Stimulated activated CD8-positive, alpha-beta memory T cell treated with anti-CD3 and anti-CD28 coated beads, Interleukin-12 subunit alpha, Interleukin-12 subunit beta, amount 100 ng/mL, for 1 hour (primary cell): ENCODE measurements around the gene ALK.

ENCODE experiments used
- DNase-seq: peaks from one replicate; pipeline ENCODE4 v3.0.0-alpha.2; 2020; ENCODE audit warnings: low read depth

Gene ALK

GRCh38 chr2:29485631-29486030 lies 435.8 kb downstream of the ALK start:
- no peak for DNase-seq

- no peak for DNase-seq
Measured at GRCh38 chr2:29485117-29485516, 436.3 kb downstream of the ALK start.

- no peak for DNase-seq
Measured at GRCh38 chr2:29482867-29483266, 438.5 kb downstream of the ALK start.

- DNase-seq: no peak
Measured at GRCh38 chr2:29482348-29482747, 439.0 kb downstream of the ALK start.

- DNase-seq: no peak
Measured at GRCh38 chr2:29481313-29481712, 440.1 kb downstream of the ALK start.

- no peak for DNase-seq
Measured at GRCh38 chr2:29480426-29480825, 441.0 kb downstream of the ALK start.

- DNase-seq: no peak
Measured at GRCh38 chr2:29479401-29479800, 442.0 kb downstream of the ALK start.

GRCh38 chr2:29478641-29479040 lies 442.7 kb downstream of the ALK start:
- no peak for DNase-seq

- DNase-seq: no peak
Measured at GRCh38 chr2:29477186-29477585, 444.2 kb downstream of the ALK start.

GRCh38 chr2:29475499-29475898 lies 445.9 kb downstream of the ALK start:
- no peak for DNase-seq

GRCh38 chr2:29469961-29470360 lies 451.4 kb downstream of the ALK start:
- no peak for DNase-seq

GRCh38 chr2:29469516-29469915 lies 451.9 kb downstream of the ALK start:
- no peak for DNase-seq

- DNase-seq: no peak
Measured at GRCh38 chr2:29463181-29463900, 458.0 kb downstream of the ALK start.

GRCh38 chr2:29462293-29462692 lies 459.1 kb downstream of the ALK start:
- DNase-seq: no peak

GRCh38 chr2:29460190-29460589 lies 461.2 kb downstream of the ALK start:
- DNase-seq: no peak

GRCh38 chr2:29459445-29460179 lies 461.8 kb downstream of the ALK start:
- DNase-seq: no peak

- DNase-seq: no peak
Measured at GRCh38 chr2:29456429-29456828, 465.0 kb downstream of the ALK start.

- no peak for DNase-seq
Measured at GRCh38 chr2:29455200-29455860, 466.1 kb downstream of the ALK start.

GRCh38 chr2:29452036-29452435 lies 469.4 kb downstream of the ALK start:
- DNase-seq: no peak

GRCh38 chr2:29450596-29451222 lies 470.7 kb downstream of the ALK start:
- no peak for DNase-seq

GRCh38 chr2:29449499-29449898 lies 471.9 kb downstream of the ALK start:
- no peak for DNase-seq

GRCh38 chr2:29448096-29448688 lies 473.2 kb downstream of the ALK start:
- DNase-seq: no peak
